ENCODE measurements around the gene TMEM163.
"Not testable (repeated sequence)": the region's sequence is repeated elsewhere in the genome, so short reads cannot be mapped to it uniquely, and the experiment has no call there.

- TF ChIP-seq POLR2AphosphoS5, CTCF, POLR2A (IDR thresholded peaks at IDR 0.05): not testable (repeated sequence)
Measured at GRCh38 chr2:134589171-134590083, 129.4 kb downstream of the TMEM163 start.

Data from stomach (tissue), 4 donors.